ENCODE measurements around the gene CHD1. TPM values are rescaled to one million over a fixed set of nuclear protein-coding genes. Genes with fewer than 3 reads are reported as not detected.

Gene CHD1
- total RNA-seq, 2 experiments from 2014 or later: 217 to 228 TPM

DNA sequence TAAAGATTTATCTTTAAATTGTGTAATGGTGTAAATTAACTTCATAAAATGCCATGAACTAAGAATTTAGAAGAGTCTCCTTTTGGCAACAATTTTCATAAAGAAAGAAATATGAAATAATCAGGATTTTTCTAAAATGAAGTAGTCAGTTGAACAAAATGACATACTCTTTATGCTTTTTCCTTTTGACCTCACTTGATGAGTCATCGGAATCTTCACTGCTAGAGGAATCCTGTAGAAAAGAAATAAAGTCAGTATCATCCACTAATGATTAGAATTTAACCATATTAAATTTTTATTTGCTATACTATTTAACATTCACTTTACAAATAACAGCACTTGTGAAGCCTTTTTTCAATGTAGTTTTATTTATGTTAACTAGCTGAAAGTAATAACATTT is 26.1 kb downstream of the CHD1 start:
- Mint-ChIP-seq H3K36me3 (ENCODE audit: low read depth) (peaks cover 82% of the 10 kb centered on the region), H3K4me3 (no peak overlapping the region), H3K9me3 (no peaks in the 10 kb centered on the region), H3K27me3 (no peaks in the 10 kb centered on the region), H3K27ac (no peak overlapping the region), H3K4me1 (ENCODE audit: low read depth) (peaks cover 33% of the 10 kb centered on the region)
- ChIA-PET CTCF (interaction anchor here (3.3 kb wide), 1 partner anchor 158 kb away, joined by 29 read pairs; no protein-coding TSS in a partner anchor), POLR2A (interaction anchor here (2.9 kb wide), 1 partner anchor 27 kb away, joined by 11 read pairs; no protein-coding TSS in a partner anchor)
- H3K36me3 ChIP-seq (ENCODE audit: insufficient read depth, low read length): peaks cover 72% of the 10 kb centered on the region
- DNase-seq (no peak), ATAC-seq (ENCODE audit: poor library complexity) (no peak)
- H3K4me1 ChIP-seq (ENCODE audit: insufficient read depth, low read length): peaks cover 2% of the 10 kb centered on the region
- intact Hi-C loops (cut with DNase I, micrococcal nuclease): loop anchor here in 1 of 2 experiments (5.0 kb wide), 1 partner anchor 35 kb away; no protein-coding TSS in a partner anchor
- TF ChIP-seq, protein P1, sequence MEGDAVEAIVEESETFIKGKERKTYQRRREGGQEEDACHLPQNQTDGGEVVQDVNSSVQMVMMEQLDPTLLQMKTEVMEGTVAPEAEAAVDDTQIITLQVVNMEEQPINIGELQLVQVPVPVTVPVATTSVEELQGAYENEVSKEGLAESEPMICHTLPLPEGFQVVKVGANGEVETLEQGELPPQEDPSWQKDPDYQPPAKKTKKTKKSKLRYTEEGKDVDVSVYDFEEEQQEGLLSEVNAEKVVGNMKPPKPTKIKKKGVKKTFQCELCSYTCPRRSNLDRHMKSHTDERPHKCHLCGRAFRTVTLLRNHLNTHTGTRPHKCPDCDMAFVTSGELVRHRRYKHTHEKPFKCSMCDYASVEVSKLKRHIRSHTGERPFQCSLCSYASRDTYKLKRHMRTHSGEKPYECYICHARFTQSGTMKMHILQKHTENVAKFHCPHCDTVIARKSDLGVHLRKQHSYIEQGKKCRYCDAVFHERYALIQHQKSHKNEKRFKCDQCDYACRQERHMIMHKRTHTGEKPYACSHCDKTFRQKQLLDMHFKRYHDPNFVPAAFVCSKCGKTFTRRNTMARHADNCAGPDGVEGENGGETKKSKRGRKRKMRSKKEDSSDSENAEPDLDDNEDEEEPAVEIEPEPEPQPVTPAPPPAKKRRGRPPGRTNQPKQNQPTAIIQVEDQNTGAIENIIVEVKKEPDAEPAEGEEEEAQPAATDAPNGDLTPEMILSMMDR (IDR thresholded peaks at IDR 0.05): no peak
- H3K27ac ChIP-seq (ENCODE audit: low read depth in 1 of 2, low read length in 2 of 2): no peak overlapping the region
- H3K4me3 ChIP-seq (ENCODE audit: low read length): no peak overlapping the region
- H3K9me3 ChIP-seq (ENCODE audit: control insufficient read depth in 1 of 2, insufficient read depth in 1 of 2, low read length in 2 of 2): no peaks in the 10 kb centered on the region
- H3K27me3 ChIP-seq (ENCODE audit: control insufficient read depth in 1 of 2, insufficient read depth in 2 of 2, low read length in 2 of 2): no peaks in the 10 kb centered on the region

DNA sequence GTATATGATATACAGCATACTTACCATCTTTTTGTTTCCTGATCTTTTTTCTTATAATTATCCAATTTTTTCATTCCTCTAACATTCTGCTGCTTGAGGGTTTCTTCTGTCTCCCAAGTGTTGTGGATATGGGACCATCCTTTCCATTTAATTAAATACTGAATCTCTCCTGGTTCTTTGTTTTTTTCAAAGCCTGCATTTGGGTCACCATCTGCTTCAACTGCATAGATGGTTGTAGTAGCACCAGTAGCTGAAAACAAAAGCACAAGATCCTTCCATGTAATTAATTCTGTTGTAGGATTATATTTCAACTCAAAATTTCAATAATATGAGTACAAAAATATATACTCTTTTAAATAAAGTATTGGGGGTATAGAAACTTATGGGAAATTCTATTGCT is 29.4 kb downstream of the CHD1 start:
- Histone ChIP-seq H3K27me3 (ENCODE audit: control insufficient read depth in 1 of 2, insufficient read depth in 2 of 2, low read length in 2 of 2) (no peaks in the 10 kb centered on the region), H3K27ac (ENCODE audit: low read depth in 1 of 2, low read length in 2 of 2) (no peak overlapping the region), H3K4me3 (ENCODE audit: low read length) (no peak overlapping the region), H3K4me1 (ENCODE audit: insufficient read depth, low read length) (no peaks in the 10 kb centered on the region), H3K9me3 (ENCODE audit: control insufficient read depth in 1 of 2, insufficient read depth in 1 of 2, low read length in 2 of 2) (no peaks in the 10 kb centered on the region), H3K36me3 (ENCODE audit: insufficient read depth, low read length) (peaks cover 99% of the 10 kb centered on the region)
- Mint-ChIP-seq H3K36me3 (ENCODE audit: low read depth) (peaks cover 94% of the 10 kb centered on the region), H3K27ac (no peak overlapping the region), H3K4me3 (no peak overlapping the region), H3K27me3 (no peaks in the 10 kb centered on the region), H3K9me3 (no peaks in the 10 kb centered on the region), H3K4me1 (ENCODE audit: low read depth) (peaks cover 20% of the 10 kb centered on the region)
- DNase-seq (no peak), ATAC-seq (ENCODE audit: poor library complexity) (no peak)
- intact Hi-C loops (cut with DNase I, micrococcal nuclease): no loop called here
- TF ChIP-seq, protein P1 (IDR thresholded peaks at IDR 0.05): no peak
- ChIA-PET CTCF (interaction anchor here (1.2 kb wide), 1 partner anchor 160 kb away, joined by 3 read pairs; no protein-coding TSS in a partner anchor), POLR2A (interaction anchor here (0.7 to 0.9 kb wide), 2 partner anchors 13 to 133 kb away, joined by 3 to 4 read pairs; no protein-coding TSS in a partner anchor)

DNA sequence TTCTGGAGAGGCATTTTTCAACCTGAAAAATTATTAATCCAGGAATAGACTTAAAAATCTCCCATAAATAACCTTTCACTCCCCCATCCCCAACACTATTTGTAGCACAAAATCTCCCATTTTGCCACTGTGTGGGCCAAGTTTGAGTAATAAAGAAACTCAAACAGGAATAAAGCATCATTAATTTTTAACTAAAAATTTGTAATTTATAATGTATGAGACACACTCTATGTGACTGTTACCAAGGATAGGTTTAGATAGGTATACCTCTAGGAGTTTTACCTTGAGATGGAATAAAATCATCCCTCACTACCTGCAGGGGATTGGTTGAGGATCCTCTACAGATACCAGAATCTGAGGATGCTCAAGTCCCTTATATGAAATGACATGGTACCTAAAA is 30.1 kb downstream of the CHD1 start:
- POLR2A ChIA-PET: interaction anchor here (0.9 kb wide), 1 partner anchor 14 kb away, joined by 3 read pairs; no protein-coding TSS in a partner anchor
- H3K27ac Mint-ChIP-seq: no peak overlapping the region
- no peaks in the 10 kb centered on the region for H3K9me3 Mint-ChIP-seq
- no peak overlapping the region for H3K27ac ChIP-seq (ENCODE audit: low read depth in 1 of 2, low read length in 2 of 2)
- no peak overlapping the region for H3K4me3 Mint-ChIP-seq
- TF ChIP-seq, protein P1 (IDR thresholded peaks at IDR 0.05): no peak
- intact Hi-C loops (cut with DNase I, micrococcal nuclease): no loop called here
- H3K4me1 Mint-ChIP-seq (ENCODE audit: low read depth): peaks cover 20% of the 10 kb centered on the region
- H3K9me3 ChIP-seq (ENCODE audit: control insufficient read depth in 1 of 2, insufficient read depth in 1 of 2, low read length in 2 of 2): no peaks in the 10 kb centered on the region
- ATAC-seq (ENCODE audit: poor library complexity) (no peak), DNase-seq (no peak)
- H3K36me3 Mint-ChIP-seq (ENCODE audit: low read depth): peaks cover 94% of the 10 kb centered on the region
- H3K27me3 Mint-ChIP-seq: no peaks in the 10 kb centered on the region
- no peaks in the 10 kb centered on the region for H3K4me1 ChIP-seq (ENCODE audit: insufficient read depth, low read length)
- CTCF ChIA-PET: no interaction called here
- no peak overlapping the region for H3K4me3 ChIP-seq (ENCODE audit: low read length)
- H3K27me3 ChIP-seq (ENCODE audit: control insufficient read depth in 1 of 2, insufficient read depth in 2 of 2, low read length in 2 of 2): no peaks in the 10 kb centered on the region
- peaks cover 99% of the 10 kb centered on the region for H3K36me3 ChIP-seq (ENCODE audit: insufficient read depth, low read length)

All from CD4-positive, alpha-beta T cell (primary cell).